Peyer's patch (tissue), 4 donors: Measurements from ENCODE around the gene TMX4. TPM values are rescaled to one million over a fixed set of nuclear protein-coding genes. Genes with fewer than 3 reads are reported as not detected.

Experiments used
- DNase-seq, 3 donors: peaks; one replicate each; pipeline ENCODE4 v3.0.0-alpha.2; 2017 to 2019
- H3K27ac ChIP-seq, 4 donors: fragments of 200-600 bp; sonication (generic); one replicate each; pipeline ENCODE4 v1.5.1; 2016 to 2019
- H3K27me3 ChIP-seq, 2 donors: fragments of 200-600 bp; sonication (generic); one replicate each; pipeline ENCODE4 v1.5.1; 2019
- H3K36me3 ChIP-seq, 3 donors: fragments of 200-600 bp; sonication (generic); one replicate each; pipeline ENCODE4 v1.5.1; 2016 to 2019
- H3K4me1 ChIP-seq, 4 donors: fragments of 200-600 bp; sonication (generic); one replicate each; pipeline ENCODE4 v1.5.1; 2016 to 2019
- H3K4me3 ChIP-seq, 4 donors: fragments of 200-600 bp; sonication (generic); 1 replicate in 3 of 4; 2 replicates in 1 of 4; pipeline ENCODE4 v1.5.1; 2016 to 2019; ENCODE audit warnings: mild to moderate bottlenecking in 1 of 4
- H3K9me3 ChIP-seq, 4 donors: fragments of 200-600 bp; sonication (generic); one replicate each; pipeline ENCODE4 v1.5.1; 2016 to 2019; ENCODE audit warnings: mild to moderate bottlenecking in 1 of 4
- POLR2A ChIP-seq, 2 donors: fragments of 450-650 bp; IDR thresholded peaks; one replicate each; pipeline ENCODE4 v1.5.1; 2017; ENCODE audit warnings: antibody characterized with exemption in 2 of 2, mild to moderate bottlenecking in 2 of 2, moderate library complexity in 2 of 2
- total RNA-seq, 4 donors: library from RNA; depleted of rRNA; stranded (reverse); fragments of >200 nt; gene quantifications; one replicate each; pipeline ENCODE4 v1.1.0, GENCODE V29; 2016
- TF ChIP-seq, protein P1 (sequence below), 6 experiments: fragments of 450-650 bp in 4 of 6; fragments of 200-600 bp in 2 of 6; sonication (generic) in 1 of 6; IDR thresholded peaks; one replicate each; pipeline ENCODE4 v1.5.1; 2017 to 2019; ENCODE audit warnings: antibody characterized with exemption in 6 of 6, mild to moderate bottlenecking in 3 of 6, moderate library complexity in 1 of 6

Gene TMX4
- total RNA-seq, result 10 to 100 TPM; 12.9 to 26.6 (median 17.0) TPM

DNA sequence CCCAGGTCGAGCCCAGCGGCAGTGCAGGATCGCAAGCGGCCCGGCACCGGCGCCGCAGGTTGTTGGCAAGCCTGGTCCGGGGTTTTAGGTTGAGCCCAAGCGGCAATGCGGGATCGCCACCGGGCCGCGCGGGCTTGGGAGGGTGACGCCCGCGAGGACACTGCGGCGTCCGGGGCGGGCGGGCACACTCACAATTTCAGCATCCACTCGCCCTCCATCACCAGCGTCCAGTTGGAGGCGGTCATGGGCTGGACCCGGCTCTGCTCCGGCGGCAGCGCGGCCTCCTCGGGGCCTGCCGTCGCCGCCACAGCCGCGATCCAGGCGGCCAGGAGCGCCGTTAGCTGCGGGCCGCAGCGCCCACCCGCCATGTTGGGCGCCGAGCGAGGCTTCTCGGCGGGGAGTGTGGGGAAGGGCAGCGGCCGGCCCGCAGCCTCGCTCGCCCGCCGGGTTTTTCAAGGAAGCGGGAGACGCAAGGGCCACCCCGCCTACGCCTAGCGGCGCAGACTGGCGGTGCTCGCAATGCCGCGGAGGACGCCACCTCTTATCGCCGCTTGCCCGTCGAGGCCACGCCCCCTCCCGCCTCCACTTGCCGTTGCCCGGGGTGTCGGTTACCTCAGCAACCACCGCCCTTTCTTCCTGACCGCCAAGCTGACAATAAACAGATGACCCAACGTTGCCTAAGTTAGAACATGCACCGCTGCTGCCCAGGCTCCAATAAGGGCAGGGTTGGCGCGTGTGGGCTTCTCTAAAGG is at the start of gene TMX4:
Gene TMX4 (minus strand): TSS at position 516 of the 752 bp plus-strand sequence. CDS start 148 bp downstream, at position 368.
- Histone ChIP-seq H3K27ac (peak within 1 kb of the TSS; percentile 96 to 99 (median 98)), H3K9me3 (no peaks in the 10 kb centered on the region), H3K27me3 (no peaks in the 10 kb centered on the region), H3K4me3 (peak within 1 kb of the TSS; percentile 87 to 96 (median 92)), H3K4me1 (peaks cover 0 to 15% (median 7%) of the 10 kb centered on the region in 4 donors), H3K36me3 (no peaks in the 10 kb centered on the region)
- DNase-seq, result peak; percentile 99
- TF ChIP-seq, protein P1, sequence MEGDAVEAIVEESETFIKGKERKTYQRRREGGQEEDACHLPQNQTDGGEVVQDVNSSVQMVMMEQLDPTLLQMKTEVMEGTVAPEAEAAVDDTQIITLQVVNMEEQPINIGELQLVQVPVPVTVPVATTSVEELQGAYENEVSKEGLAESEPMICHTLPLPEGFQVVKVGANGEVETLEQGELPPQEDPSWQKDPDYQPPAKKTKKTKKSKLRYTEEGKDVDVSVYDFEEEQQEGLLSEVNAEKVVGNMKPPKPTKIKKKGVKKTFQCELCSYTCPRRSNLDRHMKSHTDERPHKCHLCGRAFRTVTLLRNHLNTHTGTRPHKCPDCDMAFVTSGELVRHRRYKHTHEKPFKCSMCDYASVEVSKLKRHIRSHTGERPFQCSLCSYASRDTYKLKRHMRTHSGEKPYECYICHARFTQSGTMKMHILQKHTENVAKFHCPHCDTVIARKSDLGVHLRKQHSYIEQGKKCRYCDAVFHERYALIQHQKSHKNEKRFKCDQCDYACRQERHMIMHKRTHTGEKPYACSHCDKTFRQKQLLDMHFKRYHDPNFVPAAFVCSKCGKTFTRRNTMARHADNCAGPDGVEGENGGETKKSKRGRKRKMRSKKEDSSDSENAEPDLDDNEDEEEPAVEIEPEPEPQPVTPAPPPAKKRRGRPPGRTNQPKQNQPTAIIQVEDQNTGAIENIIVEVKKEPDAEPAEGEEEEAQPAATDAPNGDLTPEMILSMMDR (IDR thresholded peaks at IDR 0.05), result peak in 5 of 6 experiments; percentile 19 to 87 (median 65)
- TF ChIP-seq POLR2A (IDR thresholded peaks at IDR 0.05), result peak; percentile 94 to 96

- H3K27me3 ChIP-seq, result no peaks in the 10 kb centered on the region
- no peaks in the 10 kb centered on the region for H3K4me1 ChIP-seq
- DNase-seq, result no peak
Observed at GRCh38 chr20:8067082-8067481, 47.5 kb upstream of the TMX4 start.

DNA sequence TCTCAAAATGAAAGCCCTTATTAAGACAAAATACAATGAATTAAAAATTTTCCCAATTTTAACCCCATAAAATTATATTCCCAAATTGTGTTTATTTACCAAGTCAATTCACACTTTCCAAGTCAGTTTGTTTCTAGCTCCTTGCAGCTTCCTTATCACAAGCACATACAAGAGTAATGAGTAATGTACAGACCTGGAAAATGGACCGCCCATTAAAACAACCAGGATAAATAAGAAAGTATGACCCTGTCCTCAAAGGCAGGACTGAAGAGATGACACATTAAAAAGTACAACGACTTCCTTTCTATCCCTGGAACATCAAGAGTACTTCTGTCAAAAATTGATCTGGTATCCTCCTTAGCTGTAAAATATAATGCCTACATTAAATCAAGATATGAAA is 47.1 kb upstream of the TMX4 start:
- Histone ChIP-seq H3K9me3 (no peaks in the 10 kb centered on the region), H3K4me1 (no peaks in the 10 kb centered on the region), H3K27me3 (no peaks in the 10 kb centered on the region), H3K4me3 (no peak overlapping the region), H3K36me3 (no peaks in the 10 kb centered on the region), H3K27ac (no peak overlapping the region)
- TF ChIP-seq POLR2A (IDR thresholded peaks at IDR 0.05), result no peak
- TF ChIP-seq, protein P1 (IDR thresholded peaks at IDR 0.05), result no peak
- no peak for DNase-seq

More at GRCh38 chr20:8067082-8067481, 47.5 kb upstream of the TMX4 start:
- H3K36me3 ChIP-seq, result no peaks in the 10 kb centered on the region
- no peak overlapping the region for H3K27ac ChIP-seq
- no peaks in the 10 kb centered on the region for H3K9me3 ChIP-seq
- H3K4me3 ChIP-seq, result no peak overlapping the region
- no peak for TF ChIP-seq POLR2A (IDR thresholded peaks at IDR 0.05)
- TF ChIP-seq, protein P1 (IDR thresholded peaks at IDR 0.05), result no peak

DNA sequence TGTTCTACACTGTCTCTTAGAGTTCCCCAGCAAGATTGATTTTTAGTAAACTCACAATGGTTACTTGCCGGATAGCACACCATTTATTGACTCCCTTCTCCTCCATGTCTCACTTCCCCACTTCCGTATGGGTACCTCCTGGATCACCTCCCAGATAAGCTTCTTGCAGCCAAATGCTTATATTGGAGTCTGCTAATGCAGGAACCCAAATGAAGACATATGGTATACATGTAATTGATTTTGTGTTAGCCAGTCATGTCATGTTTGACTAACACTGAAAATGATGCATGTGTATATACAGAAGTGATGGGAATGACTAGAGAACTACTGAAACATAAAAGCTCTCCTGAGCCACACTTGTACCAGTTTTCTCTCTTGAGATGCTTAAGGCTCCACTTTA is 46.1 kb upstream of the TMX4 start:
- Histone ChIP-seq H3K27me3 (no peaks in the 10 kb centered on the region), H3K27ac (no peak overlapping the region), H3K4me3 (no peak overlapping the region), H3K4me1 (no peaks in the 10 kb centered on the region), H3K36me3 (no peaks in the 10 kb centered on the region), H3K9me3 (no peaks in the 10 kb centered on the region)
- no peak for TF ChIP-seq POLR2A (IDR thresholded peaks at IDR 0.05)
- TF ChIP-seq, protein P1 (IDR thresholded peaks at IDR 0.05), result no peak
- DNase-seq, result no peak

GRCh38 chr20:8062756-8063155 is 43.2 kb upstream of the TMX4 start:
- Histone ChIP-seq H3K9me3 (no peaks in the 10 kb centered on the region), H3K4me1 (no peaks in the 10 kb centered on the region), H3K27me3 (no peaks in the 10 kb centered on the region), H3K36me3 (no peaks in the 10 kb centered on the region), H3K4me3 (no peak overlapping the region), H3K27ac (no peak overlapping the region)
- TF ChIP-seq, protein P1 (IDR thresholded peaks at IDR 0.05), result no peak
- no peak for TF ChIP-seq POLR2A (IDR thresholded peaks at IDR 0.05)
- no peak for DNase-seq
